K562 treated with DMSO at 1 percent for 12 hours (cell line): ENCODE results near the gene SPATS2L. TPM values are rescaled to one million over a fixed set of nuclear protein-coding genes. Genes with fewer than 3 reads are reported as not detected.

Source experiments
- total RNA-seq: library from RNA; unstranded; fragments of 300-600 nt; gene quantifications from 2 replicates; pipeline ENCODE4 v1.2.3, GENCODE V29; 2022; ENCODE audit not compliant: insufficient read depth

SPATS2L gene
- 10.9 and 27.0 TPM in 2 replicates for total RNA-seq

GRCh38 chr2:200306196-200306930, at the start of gene SPATS2L:
Gene SPATS2L, plus strand, starts transcription at chr2:200306693. Its CDS starts 82,552 bp downstream, at chr2:200389245.

GRCh38 chr2:200509612-200510433, 203.3 kb downstream of the SPATS2L start, which contains the start of gene KCTD18:
Gene KCTD18, minus strand, starts transcription at chr2:200510068. Its CDS starts 3,052 bp downstream, at chr2:200507016.

GRCh38 chr2:200525882-200526651, 219.6 kb downstream of the SPATS2L start, which contains the start of gene SGO2:
Gene SGO2, plus strand, starts transcription at chr2:200526207. Its CDS starts 6,769 bp downstream, at chr2:200532976.

Other genes starting within 250 kb of the SPATS2L start
- 3.4 and 5.3 TPM in 2 replicates for gene KCTD18, start 203.4 kb downstream of the SPATS2L start, total RNA-seq
- gene SGO2, start 219.5 kb downstream of the SPATS2L start, total RNA-seq = 5.4 and 14.8 TPM in 2 replicates